HepG2 (cell line): ENCODE measurements around the gene NOG.

Experiments
- FOXJ3 ChIP-seq: sonication (generic); formaldehyde crosslinking; IDR thresholded peaks from 2 replicates; pipeline ENCODE4 v1.4.0; 2020; ENCODE audit warnings: missing genetic modification reagents, mild to moderate bottlenecking, borderline replicate concordance
- SMC3 ChIP-seq: IDR thresholded peaks from 2 replicates; pipeline ENCODE4 v1.6.1; 2011; ENCODE audit warnings: low read length, improper control_type of control experiment
- ZNF605 ChIP-seq: sonication (generic); formaldehyde crosslinking; IDR thresholded peaks from 2 replicates; pipeline ENCODE4 v1.8.0; 2022; ENCODE audit warnings: mild to moderate bottlenecking, missing genetic modification reagents
- TF ChIP-seq, protein P1 (sequence below): sonication (generic); formaldehyde crosslinking; IDR thresholded peaks from 2 replicates; pipeline ENCODE4 v1.5.0; 2020; ENCODE audit warnings: mild to moderate bottlenecking, missing genetic modification reagents, moderate library complexity

DNA sequence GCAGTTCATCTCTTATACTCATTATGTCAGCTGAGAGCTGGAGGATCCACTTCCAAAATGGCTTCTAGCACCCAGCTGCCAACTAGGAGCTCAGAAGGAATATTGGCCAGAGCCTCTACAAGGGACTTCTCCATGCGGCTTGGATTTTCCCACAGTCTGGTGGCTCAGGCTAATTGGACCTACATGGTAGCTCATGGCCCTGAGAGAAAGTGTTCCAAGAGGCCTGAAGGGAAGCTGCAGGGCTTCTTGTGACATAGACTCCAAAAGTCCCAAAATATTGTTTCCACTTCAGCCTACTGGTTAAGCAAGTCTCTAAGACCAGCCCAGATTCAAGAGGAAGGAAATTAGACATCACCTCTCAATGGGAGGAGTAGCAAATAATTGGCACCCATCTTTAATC lies 6.8 kb downstream of the NOG start:
- no peak for TF ChIP-seq FOXJ3 (CRISPR knock-in tag)
- no peak for TF ChIP-seq ZNF605
- no peak for TF ChIP-seq SMC3
- TF ChIP-seq, protein P1, sequence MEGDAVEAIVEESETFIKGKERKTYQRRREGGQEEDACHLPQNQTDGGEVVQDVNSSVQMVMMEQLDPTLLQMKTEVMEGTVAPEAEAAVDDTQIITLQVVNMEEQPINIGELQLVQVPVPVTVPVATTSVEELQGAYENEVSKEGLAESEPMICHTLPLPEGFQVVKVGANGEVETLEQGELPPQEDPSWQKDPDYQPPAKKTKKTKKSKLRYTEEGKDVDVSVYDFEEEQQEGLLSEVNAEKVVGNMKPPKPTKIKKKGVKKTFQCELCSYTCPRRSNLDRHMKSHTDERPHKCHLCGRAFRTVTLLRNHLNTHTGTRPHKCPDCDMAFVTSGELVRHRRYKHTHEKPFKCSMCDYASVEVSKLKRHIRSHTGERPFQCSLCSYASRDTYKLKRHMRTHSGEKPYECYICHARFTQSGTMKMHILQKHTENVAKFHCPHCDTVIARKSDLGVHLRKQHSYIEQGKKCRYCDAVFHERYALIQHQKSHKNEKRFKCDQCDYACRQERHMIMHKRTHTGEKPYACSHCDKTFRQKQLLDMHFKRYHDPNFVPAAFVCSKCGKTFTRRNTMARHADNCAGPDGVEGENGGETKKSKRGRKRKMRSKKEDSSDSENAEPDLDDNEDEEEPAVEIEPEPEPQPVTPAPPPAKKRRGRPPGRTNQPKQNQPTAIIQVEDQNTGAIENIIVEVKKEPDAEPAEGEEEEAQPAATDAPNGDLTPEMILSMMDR, result no peak
